Embryonic facial prominence (tissue), 1 donor: Measurements from ENCODE around the gene SRP72.
"Not testable (repeated sequence)": the region's sequence is repeated elsewhere in the genome, so short reads cannot be mapped to it uniquely, and the experiment has no call there.

Experiments
- DNase-seq: peaks from one replicate; pipeline ENCODE4 v3.0.0-alpha.2; 2016; ENCODE audit errors: extremely low spot score

The SRP72 gene

GRCh38 chr4:56465599-56466295, 1.7 kb upstream of the SRP72 start:
- DNase-seq: no peak

DNA sequence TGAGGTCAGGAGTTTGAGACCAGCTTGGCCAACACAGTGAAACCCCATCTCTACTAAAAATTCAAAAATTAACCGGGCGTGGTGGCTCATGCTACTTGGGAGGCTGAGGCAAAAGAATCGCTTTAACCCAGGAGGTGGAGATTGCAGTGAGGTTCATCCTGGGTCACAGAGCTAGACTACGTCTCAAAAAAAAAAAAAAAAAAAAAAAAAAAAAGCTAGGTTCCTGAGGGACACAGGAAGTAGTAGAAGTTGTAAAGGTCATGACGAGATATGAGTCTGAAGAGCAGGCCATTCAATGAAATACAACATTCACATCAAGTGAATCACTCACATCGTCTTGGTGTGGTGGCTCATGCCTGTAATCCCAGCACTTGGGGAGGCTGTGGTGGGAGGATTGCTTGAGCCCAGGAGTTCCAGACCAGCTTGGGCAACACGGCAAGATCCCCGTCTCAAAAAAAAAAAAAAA, 1.1 kb upstream of the SRP72 start:
- DNase-seq: not testable (repeated sequence)

DNA sequence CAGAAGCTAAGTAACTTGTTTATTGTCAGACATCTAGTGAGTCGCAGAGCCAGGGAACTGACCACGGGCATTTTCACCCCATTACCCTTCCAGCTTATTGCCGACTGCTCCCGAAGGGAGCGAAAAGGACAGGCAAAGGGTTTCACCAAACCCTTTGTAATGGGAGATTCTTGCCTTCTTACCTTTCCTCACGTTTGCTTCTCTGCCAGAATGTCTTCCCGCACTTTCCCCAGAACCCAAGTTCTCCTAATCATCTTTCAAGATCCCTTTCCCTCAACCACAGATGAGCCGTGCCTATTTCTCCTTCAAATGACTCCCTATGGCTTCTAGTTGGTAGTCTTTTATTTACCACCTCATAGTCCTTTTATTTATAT, 520 bp upstream of the SRP72 start:
- DNase-seq: no peak

DNA sequence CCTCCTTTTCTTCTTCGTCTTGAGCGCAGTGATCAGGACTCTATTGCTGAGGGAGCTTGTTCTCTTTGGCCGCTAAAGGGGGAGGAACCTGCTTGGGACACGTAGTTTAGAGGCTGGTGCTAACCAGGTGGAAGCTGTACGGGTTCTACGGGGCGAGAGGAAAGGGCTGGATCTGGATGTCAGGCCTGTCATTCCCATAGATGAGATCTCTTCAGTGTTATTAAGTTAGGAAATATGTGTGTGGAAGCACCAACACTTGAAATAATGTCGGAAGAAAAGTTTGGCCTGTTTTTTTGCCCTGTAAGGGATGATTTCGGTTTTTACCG, 643 bp downstream of the SRP72 start:
- DNase-seq: peak; percentile 12

DNA sequence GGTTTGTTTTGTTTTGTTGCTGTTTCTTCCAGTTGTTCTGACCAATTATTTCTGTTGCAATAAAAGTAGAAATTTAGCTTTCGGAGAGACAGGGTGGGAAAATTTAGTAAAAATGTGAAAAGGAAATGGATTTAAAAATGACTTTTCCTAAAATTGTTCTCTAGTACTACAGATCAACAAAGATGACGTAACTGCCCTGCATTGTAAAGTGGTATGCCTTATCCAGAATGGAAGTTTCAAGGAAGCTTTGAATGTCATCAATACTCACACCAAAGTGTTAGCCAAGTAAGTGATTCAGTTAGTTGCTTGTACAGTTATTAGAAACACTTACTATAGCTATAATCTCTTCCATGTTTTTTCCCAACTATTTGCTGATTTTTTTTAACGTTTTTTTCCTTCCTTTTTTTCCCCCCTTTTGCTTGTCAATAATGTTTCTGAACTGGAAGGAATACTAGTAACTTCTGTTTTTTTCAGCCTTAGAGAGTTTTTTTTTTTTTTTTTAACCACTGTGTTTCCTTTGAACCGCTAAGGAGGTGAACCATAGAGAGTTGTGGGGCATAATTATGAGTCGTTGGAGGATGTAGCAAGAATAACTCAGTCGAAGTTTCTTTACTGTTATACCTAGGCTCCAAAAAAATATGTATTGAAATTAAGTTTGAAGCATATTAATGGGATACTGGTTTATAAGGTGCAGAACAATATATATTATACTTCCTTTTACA, 2.2 kb downstream of the SRP72 start:
- no peak for DNase-seq

GRCh38 chr4:56475917-56476316, 8.5 kb downstream of the SRP72 start:
- no peak for DNase-seq

- DNase-seq: no peak
Observed at GRCh38 chr4:56477192-56477702, 9.8 kb downstream of the SRP72 start.

- DNase-seq: no peak
Observed at GRCh38 chr4:56480691-56481090, 13.3 kb downstream of the SRP72 start.

- no peak for DNase-seq
Observed at GRCh38 chr4:56496241-56496640, 28.8 kb downstream of the SRP72 start.

DNA sequence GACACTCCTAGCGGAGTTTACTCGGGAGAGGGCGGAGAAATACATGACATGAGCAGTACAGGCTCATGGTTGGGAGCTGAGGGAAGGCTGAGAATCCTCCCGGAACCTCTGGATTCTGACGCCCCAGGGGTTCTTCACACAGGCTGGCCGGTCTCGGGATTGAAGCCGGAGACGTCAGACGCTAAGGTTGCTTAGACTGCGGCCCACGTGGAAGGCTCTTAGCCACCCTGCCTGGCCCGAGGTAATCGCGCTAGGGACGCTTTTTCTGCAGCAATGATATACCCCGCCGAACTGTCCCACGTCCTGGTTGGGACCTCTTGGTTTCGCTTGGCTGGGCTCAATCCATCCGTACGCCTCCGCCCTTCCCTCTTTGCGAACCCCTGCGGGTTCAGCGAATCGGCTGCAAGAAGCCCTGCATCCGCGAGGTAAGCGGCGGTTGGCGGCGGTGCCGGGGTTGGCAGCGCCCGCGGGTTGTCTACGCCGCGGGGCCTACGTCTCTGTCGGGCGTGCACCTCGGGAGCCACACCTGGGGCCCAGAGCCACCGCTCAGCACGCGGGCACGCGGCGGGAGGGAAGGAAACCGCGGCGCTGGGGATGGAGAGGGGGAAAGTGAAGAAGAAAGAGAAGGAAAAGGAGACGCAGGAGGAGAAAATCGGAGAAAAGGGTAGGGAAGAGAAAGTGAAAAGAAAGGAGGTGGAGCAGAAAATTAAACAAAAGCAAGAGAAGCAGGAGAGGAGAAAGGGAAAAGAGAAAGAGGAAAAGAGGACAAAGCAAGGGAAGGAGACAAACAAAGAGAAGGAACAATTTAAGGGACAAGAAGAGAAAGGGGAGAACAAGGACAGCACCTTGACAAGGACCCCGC, 38.1 kb downstream of the SRP72 start, which contains the start of gene ARL9:
ARL9 (plus strand) TSS at position 523 of the 862 bp plus-strand sequence; CDS start at position 595, 72 bp downstream.
- no peak for DNase-seq

DNA sequence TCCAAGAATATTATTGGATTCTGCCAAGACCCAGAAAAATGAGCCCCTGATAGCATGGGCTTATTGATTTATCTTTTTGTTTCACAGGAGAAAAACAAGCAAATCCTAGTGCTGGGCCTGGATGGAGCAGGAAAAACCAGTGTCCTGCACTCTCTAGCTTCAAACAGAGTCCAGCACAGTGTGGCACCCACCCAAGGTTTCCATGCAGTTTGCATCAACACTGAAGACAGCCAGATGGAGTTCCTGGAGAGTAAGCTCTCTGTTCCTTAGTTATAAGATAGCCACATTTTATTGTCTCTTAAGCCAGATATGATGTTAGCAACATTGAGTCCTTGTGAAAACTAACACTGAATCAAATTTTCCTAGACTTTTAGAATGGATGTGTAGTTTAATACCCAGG, 43.7 kb downstream of the SRP72 start:
- no peak for DNase-seq

- no peak for DNase-seq
Observed at GRCh38 chr4:56512166-56512565, 44.7 kb downstream of the SRP72 start.

- no peak for DNase-seq
Observed at GRCh38 chr4:56513517-56513916, 46.1 kb downstream of the SRP72 start.

- DNase-seq: no peak
Observed at GRCh38 chr4:56530269-56531148, 63.1 kb downstream of the SRP72 start.

DNA sequence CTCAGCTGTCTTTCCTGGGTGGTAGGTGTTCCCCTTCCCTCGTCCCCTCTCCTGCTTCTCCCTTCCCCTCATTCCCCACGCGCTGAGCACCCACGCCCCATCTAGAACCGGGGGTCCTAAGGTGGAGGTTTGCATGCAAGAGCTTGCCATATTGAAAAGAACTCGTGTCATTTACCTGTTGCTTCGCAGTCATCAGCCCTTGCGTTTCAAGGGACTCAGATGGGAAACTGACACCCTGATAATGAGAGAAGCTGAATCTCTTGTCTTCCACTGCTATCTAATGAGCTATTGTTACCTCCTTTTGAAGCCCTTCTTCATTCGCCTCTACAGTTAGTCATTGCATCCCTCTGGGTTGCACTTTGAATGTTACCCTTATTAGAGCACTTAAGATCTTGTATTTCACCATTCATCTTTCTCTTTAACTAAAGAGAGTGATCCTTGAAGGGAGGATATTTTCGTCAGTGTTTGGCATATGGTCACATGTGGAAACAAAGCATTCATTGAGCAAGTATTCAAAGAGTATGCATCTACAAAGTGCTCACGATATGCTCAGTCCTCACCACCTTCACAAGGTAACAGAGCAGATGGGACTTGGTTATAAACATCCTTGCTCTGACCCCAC, 63.8 kb downstream of the SRP72 start:
- DNase-seq: no peak

- DNase-seq: no peak
Observed at GRCh38 chr4:56531823-56532222, 64.4 kb downstream of the SRP72 start.

DNA sequence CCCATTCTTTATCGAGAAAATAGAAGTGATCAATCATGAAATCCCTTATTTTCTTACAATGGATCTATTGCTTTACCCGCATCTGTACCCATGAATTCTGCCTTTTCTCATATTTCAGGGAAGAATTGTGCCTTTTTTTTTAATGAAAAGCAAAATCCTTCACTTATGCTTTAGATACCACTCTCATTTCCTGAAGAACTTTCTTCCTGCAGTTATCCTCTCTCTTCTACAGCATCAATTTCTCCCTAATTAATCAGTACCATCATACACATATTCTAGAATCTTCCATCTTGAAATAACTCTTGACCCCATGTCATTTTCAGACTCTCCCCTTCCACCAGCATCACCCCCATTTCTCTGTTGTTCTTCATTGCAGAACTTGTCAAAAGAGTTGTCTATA, 64.8 kb downstream of the SRP72 start:
- DNase-seq: no peak

DNA sequence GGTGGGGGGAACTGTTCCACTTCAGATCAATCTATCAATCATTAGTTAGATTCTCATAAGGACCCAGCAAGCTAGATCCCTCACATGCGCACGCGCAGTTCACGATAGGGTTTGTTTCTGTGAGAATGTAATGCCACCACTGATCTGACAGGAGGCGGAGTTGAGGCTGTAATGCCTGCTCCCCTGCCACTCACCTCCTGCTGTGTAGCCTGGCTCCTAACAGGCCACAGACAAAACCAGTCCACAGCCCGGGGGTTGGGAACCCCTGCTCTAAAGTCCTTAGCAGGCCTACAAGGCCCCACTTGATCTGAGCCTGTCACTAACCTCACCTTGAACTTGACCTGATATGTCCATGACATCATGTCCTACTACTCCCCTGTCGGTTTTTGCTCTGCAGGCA, 68.5 kb downstream of the SRP72 start:
- no peak for DNase-seq

- no peak for DNase-seq
Observed at GRCh38 chr4:56537147-56537546, 69.7 kb downstream of the SRP72 start.

GRCh38 chr4:56540826-56541225, 73.4 kb downstream of the SRP72 start:
- DNase-seq: no peak
